Measurements from ENCODE around the gene CPN2.
A peak's percentile ranks its signal among the peaks of the same experiment; 100 is the strongest.

Gene CPN2

GRCh38 chr3:194364314-194364651, 13.2 kb upstream of the CPN2 start:
- Mint-ChIP-seq H3K4me3 (no peak overlapping the region), H3K4me1 (no peaks in the 10 kb centered on the region), H3K9me3 (no peaks in the 10 kb centered on the region), H3K36me3 (ENCODE audit: insufficient read depth) (no peaks in the 10 kb centered on the region), H3K27ac (ENCODE audit: low read depth) (no peak overlapping the region), H3K27me3 (peaks cover 73% of the 10 kb centered on the region)
- ATAC-seq (replicated peaks; ENCODE audit: extremely low read depth, poor library complexity, severe bottlenecking) = no peak
- no peak for DNase-seq (ENCODE audit: low spot score in 2 of 2)

GRCh38 chr3:194360568-194360967, 9.4 kb upstream of the CPN2 start:
- no peak overlapping the region for H3K27ac Mint-ChIP-seq (ENCODE audit: low read depth)
- no peak for DNase-seq (ENCODE audit: low spot score in 2 of 2)
- no peak overlapping the region for H3K4me3 Mint-ChIP-seq
- no peak for ATAC-seq (replicated peaks; ENCODE audit: extremely low read depth, poor library complexity, severe bottlenecking)
- H3K36me3 Mint-ChIP-seq (ENCODE audit: insufficient read depth) = no peaks in the 10 kb centered on the region
- no peaks in the 10 kb centered on the region for H3K4me1 Mint-ChIP-seq
- peaks cover 56% of the 10 kb centered on the region for H3K27me3 Mint-ChIP-seq
- H3K9me3 Mint-ChIP-seq = no peaks in the 10 kb centered on the region

DNA sequence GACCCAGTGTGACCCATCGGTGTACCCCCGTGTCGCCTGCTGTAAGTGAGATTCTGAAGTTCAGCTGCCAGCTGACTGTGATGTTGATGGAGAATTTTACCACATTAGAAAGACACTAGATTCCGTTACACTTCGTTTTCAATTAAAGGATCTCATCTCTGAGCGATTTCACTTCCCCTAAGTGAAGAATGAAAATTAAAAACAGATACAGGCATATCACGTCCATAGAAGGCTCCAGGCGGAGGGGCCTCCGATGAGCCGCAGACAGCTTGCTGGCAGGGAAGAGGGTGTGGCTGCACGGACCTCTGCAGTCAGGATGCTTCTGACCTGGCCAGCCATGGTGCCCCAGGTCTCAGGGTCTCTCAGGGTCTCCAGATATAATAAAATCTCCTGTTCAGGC, 6.6 kb upstream of the CPN2 start:
- Mint-ChIP-seq H3K4me1 (no peaks in the 10 kb centered on the region), H3K4me3 (no peak overlapping the region), H3K27ac (ENCODE audit: low read depth) (no peak overlapping the region), H3K27me3 (peaks cover 39% of the 10 kb centered on the region), H3K9me3 (no peaks in the 10 kb centered on the region), H3K36me3 (ENCODE audit: insufficient read depth) (no peaks in the 10 kb centered on the region)
- ATAC-seq (replicated peaks; ENCODE audit: extremely low read depth, poor library complexity, severe bottlenecking) = no peak
- no peak for DNase-seq (ENCODE audit: low spot score in 2 of 2)

DNA sequence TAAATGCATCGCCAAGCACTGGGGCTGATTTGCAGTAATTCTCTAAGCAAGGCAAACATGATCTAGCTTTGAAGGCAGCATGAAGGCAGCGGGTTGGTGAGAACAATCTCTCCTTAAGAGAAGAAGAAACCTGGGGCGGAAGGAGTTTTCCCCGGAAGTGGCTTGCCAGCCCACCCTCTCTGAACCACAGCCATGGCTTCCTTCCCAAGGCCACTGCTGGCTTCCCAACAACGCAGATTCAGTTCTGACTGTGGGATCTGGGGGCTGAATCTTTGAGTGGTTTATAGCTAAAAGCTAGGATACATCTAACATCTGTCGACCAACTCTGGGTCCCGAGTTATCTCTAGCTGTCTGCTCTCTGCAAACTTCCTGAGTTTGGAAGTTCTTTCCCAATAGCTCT, 4.3 kb upstream of the CPN2 start:
- peaks cover 26% of the 10 kb centered on the region for H3K27me3 Mint-ChIP-seq
- no peak for DNase-seq (ENCODE audit: low spot score in 2 of 2)
- H3K4me3 Mint-ChIP-seq = no peak overlapping the region
- H3K4me1 Mint-ChIP-seq = no peaks in the 10 kb centered on the region
- no peaks in the 10 kb centered on the region for H3K36me3 Mint-ChIP-seq (ENCODE audit: insufficient read depth)
- H3K27ac Mint-ChIP-seq (ENCODE audit: low read depth) = no peak overlapping the region
- H3K9me3 Mint-ChIP-seq = no peaks in the 10 kb centered on the region
- no peak for ATAC-seq (replicated peaks; ENCODE audit: extremely low read depth, poor library complexity, severe bottlenecking)

DNA sequence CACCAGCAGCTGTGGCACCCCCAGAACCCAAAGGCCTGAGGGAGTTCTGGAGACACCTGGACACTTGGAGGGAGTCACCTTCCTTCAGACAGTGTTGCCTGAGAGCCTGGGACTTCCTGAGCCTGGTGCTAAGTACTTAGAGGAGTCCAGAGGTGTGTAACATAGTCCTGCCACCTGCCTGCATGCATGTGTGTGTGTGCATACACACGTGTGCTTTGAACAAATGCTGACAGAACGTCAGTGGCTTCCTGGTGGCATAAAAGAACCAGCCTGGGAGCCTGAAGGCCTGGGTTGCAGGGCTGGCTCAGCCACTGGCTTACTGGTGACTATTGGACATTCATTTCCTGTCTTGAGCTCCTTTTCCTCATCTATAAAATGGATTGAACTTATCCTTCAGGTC, 3.2 kb upstream of the CPN2 start:
- Mint-ChIP-seq H3K36me3 (ENCODE audit: insufficient read depth) (no peaks in the 10 kb centered on the region), H3K27ac (ENCODE audit: low read depth) (no peak overlapping the region), H3K4me1 (no peaks in the 10 kb centered on the region), H3K4me3 (no peak overlapping the region), H3K27me3 (peaks cover 15% of the 10 kb centered on the region), H3K9me3 (no peaks in the 10 kb centered on the region)
- DNase-seq (ENCODE audit: low spot score in 2 of 2) = no peak
- ATAC-seq (replicated peaks; ENCODE audit: extremely low read depth, poor library complexity, severe bottlenecking) = no peak

GRCh38 chr3:194352667-194353246, 1.6 kb upstream of the CPN2 start:
- Mint-ChIP-seq H3K36me3 (ENCODE audit: insufficient read depth) (no peaks in the 10 kb centered on the region), H3K9me3 (no peaks in the 10 kb centered on the region), H3K27me3 (no peaks in the 10 kb centered on the region), H3K27ac (ENCODE audit: low read depth) (no peak overlapping the region), H3K4me1 (no peaks in the 10 kb centered on the region), H3K4me3 (no peak overlapping the region)
- DNase-seq (ENCODE audit: low spot score in 2 of 2) = no peak
- ATAC-seq (replicated peaks; ENCODE audit: extremely low read depth, poor library complexity, severe bottlenecking) = no peak

GRCh38 chr3:194351952-194352536, 916 bp upstream of the CPN2 start:
- Mint-ChIP-seq H3K27ac (ENCODE audit: low read depth) (no peak overlapping the region), H3K4me1 (no peaks in the 10 kb centered on the region), H3K4me3 (no peak overlapping the region), H3K36me3 (ENCODE audit: insufficient read depth) (no peaks in the 10 kb centered on the region), H3K9me3 (no peaks in the 10 kb centered on the region), H3K27me3 (no peaks in the 10 kb centered on the region)
- no peak for DNase-seq (ENCODE audit: low spot score in 2 of 2)
- ATAC-seq (replicated peaks; ENCODE audit: extremely low read depth, poor library complexity, severe bottlenecking) = no peak

DNA sequence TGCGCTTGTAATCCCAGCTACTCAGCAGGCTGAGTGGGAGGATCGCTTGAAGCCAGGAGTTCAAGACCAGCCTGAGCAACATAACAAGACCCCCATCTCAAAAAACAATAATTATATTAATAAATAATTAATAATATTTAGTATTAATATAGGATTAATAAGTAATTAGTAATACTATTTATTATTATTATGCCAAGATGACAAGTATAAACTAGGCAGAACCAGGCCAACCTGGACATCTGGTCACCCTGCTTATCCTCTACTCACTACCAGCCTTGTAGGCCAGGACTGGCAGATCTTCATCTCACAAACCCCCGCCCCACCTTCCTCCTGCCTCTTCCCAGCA, 429 bp downstream of the CPN2 start:
- Mint-ChIP-seq H3K36me3 (ENCODE audit: insufficient read depth) (no peaks in the 10 kb centered on the region), H3K4me3 (no peak overlapping the region), H3K9me3 (no peaks in the 10 kb centered on the region), H3K27ac (ENCODE audit: low read depth) (no peak overlapping the region), H3K27me3 (peaks cover 6% of the 10 kb centered on the region), H3K4me1 (no peaks in the 10 kb centered on the region)
- DNase-seq (ENCODE audit: low spot score in 2 of 2) = no peak
- no peak for ATAC-seq (replicated peaks; ENCODE audit: extremely low read depth, poor library complexity, severe bottlenecking)

DNA sequence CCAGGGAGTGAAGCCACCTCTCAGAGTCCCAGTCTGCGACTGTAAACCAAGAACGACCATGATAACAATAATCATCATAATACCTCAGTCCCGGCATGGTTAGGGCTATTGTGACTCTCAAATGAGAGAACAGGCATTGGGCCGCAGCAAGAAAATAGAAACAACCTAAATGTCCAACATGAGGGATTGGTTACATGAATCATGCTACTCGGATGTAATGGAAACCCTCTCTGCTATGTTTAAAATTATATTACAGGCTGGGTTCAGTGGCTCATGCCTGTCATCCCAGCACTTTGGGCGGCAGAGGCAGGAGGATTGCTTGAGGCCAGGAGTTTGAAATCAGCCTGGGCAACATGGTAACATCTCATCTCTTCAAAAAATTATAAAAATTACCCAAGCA, 2.8 kb downstream of the CPN2 start:
- Mint-ChIP-seq H3K4me3 (no peak overlapping the region), H3K27ac (ENCODE audit: low read depth) (no peak overlapping the region), H3K9me3 (no peaks in the 10 kb centered on the region), H3K36me3 (ENCODE audit: insufficient read depth) (no peaks in the 10 kb centered on the region), H3K4me1 (no peaks in the 10 kb centered on the region), H3K27me3 (peaks cover 11% of the 10 kb centered on the region)
- ATAC-seq (replicated peaks; ENCODE audit: extremely low read depth, poor library complexity, severe bottlenecking) = no peak
- no peak for DNase-seq (ENCODE audit: low spot score in 2 of 2)

- Mint-ChIP-seq H3K27me3 (peaks cover 25% of the 10 kb centered on the region), H3K27ac (ENCODE audit: low read depth) (no peak overlapping the region), H3K4me1 (no peaks in the 10 kb centered on the region), H3K4me3 (no peak overlapping the region), H3K9me3 (no peaks in the 10 kb centered on the region), H3K36me3 (ENCODE audit: insufficient read depth) (no peaks in the 10 kb centered on the region)
- DNase-seq (ENCODE audit: low spot score in 2 of 2) = no peak
- no peak for ATAC-seq (replicated peaks; ENCODE audit: extremely low read depth, poor library complexity, severe bottlenecking)
Observed at GRCh38 chr3:194346621-194347020, 4.5 kb downstream of the CPN2 start.

DNA sequence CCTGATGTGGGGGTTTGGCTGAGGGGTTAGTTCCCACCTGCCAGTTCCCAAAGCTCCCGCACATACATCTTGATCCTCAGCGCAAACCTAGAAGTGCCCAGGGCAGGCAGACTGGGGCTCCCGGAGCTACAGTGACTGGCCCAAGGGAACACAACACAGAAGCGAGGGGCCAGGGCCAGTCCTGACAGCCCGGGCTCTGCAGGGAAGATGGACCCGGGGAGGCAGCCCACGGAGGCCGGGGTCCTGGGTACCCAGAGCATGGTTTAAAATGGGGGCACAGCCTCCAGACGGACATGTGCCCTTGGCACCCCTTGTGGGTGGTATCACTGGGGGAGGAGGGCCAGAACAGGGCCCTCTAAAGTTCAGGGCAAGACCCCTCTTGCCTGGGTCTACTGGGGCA, 5.1 kb downstream of the CPN2 start:
- no peak for ATAC-seq (replicated peaks; ENCODE audit: extremely low read depth, poor library complexity, severe bottlenecking)

DNA sequence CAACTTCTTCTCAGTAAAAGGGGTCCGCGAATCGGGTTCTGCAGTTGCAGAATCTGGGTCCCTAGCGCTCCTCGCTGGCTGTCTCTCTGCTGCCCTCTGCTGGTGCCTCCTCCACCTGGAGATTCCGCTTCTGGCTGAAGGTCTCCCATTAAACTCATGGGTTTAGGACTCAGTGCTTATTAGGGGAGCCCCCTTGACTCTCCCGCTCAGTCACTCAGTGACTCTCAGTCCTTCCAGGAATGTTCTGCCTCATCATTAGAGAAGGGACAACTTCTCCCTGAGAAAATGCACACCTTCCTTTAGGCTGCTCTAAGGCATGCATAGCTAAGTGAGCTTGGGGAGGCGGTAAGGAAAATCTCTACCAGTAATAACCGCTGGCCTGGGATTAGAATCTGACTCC, 7.1 kb downstream of the CPN2 start:
- Mint-ChIP-seq H3K4me1 (no peaks in the 10 kb centered on the region), H3K27ac (ENCODE audit: low read depth) (no peak overlapping the region)

More for the DNA sequence above, 5.1 kb downstream of the CPN2 start:
- H3K9me3 Mint-ChIP-seq = no peaks in the 10 kb centered on the region
- H3K4me3 Mint-ChIP-seq = no peak overlapping the region
- no peaks in the 10 kb centered on the region for H3K36me3 Mint-ChIP-seq (ENCODE audit: insufficient read depth)
- H3K4me1 Mint-ChIP-seq = no peaks in the 10 kb centered on the region
- DNase-seq (ENCODE audit: low spot score in 2 of 2) = no peak
- peaks cover 31% of the 10 kb centered on the region for H3K27me3 Mint-ChIP-seq
- H3K27ac Mint-ChIP-seq (ENCODE audit: low read depth) = no peak overlapping the region

GRCh38 chr3:194343561-194343893, 7.6 kb downstream of the CPN2 start:
- H3K36me3 Mint-ChIP-seq (ENCODE audit: insufficient read depth) = no peaks in the 10 kb centered on the region

More for the DNA sequence above, 7.1 kb downstream of the CPN2 start:
- DNase-seq (ENCODE audit: low spot score in 2 of 2) = peak; percentile 39 to 60
- no peak overlapping the region for H3K4me3 Mint-ChIP-seq
- H3K27me3 Mint-ChIP-seq = peaks cover 47% of the 10 kb centered on the region
- no peak for ATAC-seq (replicated peaks; ENCODE audit: extremely low read depth, poor library complexity, severe bottlenecking)
- H3K9me3 Mint-ChIP-seq = no peaks in the 10 kb centered on the region
- H3K36me3 Mint-ChIP-seq (ENCODE audit: insufficient read depth) = no peaks in the 10 kb centered on the region

More at GRCh38 chr3:194343561-194343893, 7.6 kb downstream of the CPN2 start:
- DNase-seq (ENCODE audit: low spot score in 2 of 2) (no peak), ATAC-seq (replicated peaks; ENCODE audit: extremely low read depth, poor library complexity, severe bottlenecking) (no peak)
- Mint-ChIP-seq H3K27me3 (peaks cover 52% of the 10 kb centered on the region), H3K27ac (ENCODE audit: low read depth) (no peak overlapping the region), H3K4me1 (no peaks in the 10 kb centered on the region), H3K4me3 (no peak overlapping the region), H3K9me3 (no peaks in the 10 kb centered on the region)

Measured in central memory CD8-positive, alpha-beta T cell (primary cell).